UCSD-AML1 (cell line): ENCODE results near the gene NTRK1.
A peak's percentile ranks its signal among the peaks of the same experiment; 100 is the strongest.

Experiments
- DNase-seq: peaks from one replicate; lab custom pipeline; 2025; ENCODE audit not compliant: unreplicated experiment; lab: John Stamatoyannopoulos, UW

NTRK1 gene

DNA sequence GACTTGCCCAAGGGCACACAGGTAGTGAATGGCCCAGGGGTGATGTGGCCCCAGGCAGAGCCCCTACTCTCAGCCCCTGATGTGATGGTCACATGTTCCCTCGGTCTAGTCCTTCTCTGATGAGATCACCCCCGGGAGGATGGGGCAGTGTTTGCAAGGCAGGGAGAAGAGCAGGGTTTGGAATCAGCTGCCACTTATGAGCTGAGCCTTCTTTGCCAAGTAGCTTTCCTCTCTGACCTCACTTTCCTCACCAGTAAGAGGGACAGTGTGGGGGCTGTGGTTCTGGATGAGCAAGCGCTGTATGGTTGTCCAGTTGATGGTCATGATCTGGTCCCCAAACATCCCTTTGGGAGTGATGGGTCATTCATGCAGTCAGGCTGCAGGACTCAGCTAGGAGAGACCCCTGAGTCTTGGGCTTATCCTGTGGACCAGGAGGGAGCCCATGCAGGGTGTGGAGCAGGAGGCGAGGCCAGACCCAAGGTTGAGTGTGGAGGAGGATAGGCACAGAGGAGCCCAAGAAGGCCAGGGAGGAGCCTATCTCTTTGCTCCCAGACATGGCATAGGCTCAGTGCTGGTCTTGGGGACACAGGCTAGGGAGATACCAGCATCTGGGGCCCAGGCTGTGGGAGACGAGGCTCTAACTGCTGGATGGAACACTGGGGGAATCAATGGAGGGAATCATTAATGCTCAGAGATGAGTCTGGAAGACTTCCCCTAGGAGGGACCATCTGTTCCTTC, 16.9 kb downstream of the NTRK1 start:
- no peak for DNase-seq

DNA sequence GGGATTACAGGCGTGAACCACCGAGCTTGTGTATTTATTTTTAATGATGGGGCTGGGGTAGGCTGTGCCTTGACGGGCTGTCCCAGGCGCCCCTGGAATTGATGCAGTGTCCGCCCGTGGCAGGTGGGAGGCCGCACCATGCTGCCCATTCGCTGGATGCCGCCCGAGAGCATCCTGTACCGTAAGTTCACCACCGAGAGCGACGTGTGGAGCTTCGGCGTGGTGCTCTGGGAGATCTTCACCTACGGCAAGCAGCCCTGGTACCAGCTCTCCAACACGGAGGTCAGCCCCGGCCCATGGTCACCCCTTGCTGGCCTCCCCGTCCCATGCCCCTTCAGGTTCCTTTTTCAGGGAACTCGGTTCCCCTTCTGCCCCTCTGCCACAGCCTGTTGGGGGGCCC, 19.2 kb downstream of the NTRK1 start:
- DNase-seq = no peak

DNA sequence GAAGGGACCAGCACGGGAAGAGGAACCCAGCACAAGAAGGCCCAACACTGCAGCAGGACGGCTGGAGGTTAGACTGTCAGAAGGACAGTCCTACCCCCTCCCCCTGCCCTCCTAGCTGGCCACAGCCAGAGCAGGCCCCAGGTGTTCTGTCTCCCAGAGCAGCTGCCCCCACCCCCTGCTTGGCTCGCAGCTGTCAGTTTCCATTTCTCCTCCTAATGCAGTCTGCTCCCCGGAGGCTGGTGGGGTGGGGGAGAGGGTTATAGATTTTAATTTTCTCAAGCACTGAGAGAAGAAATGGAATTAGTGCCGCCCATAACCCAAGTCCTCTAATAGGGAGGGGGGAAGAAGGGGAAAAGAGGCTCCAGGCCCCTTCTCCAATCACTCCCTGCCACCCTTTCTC, 19.8 kb downstream of the NTRK1 start:
- no peak for DNase-seq

DNA sequence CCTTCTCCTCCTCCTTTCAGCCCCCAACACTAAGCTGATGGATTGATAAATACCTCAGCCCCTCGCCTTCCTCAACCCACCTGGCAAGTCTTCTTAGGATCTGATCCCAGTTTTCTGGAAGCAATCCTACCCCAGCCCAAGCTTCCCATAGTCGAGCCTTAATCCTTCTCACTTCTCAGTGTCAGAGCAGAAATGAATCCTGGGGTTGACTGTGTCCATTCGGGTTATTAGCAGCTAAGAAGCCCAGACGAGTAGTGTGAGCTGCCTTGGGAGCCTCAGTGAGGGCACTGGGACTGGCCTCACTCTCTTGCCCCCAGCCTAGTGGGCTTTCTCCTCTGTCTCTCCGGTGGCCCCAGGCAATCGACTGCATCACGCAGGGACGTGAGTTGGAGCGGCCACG, 20.4 kb downstream of the NTRK1 start:
- DNase-seq = no peak

DNA sequence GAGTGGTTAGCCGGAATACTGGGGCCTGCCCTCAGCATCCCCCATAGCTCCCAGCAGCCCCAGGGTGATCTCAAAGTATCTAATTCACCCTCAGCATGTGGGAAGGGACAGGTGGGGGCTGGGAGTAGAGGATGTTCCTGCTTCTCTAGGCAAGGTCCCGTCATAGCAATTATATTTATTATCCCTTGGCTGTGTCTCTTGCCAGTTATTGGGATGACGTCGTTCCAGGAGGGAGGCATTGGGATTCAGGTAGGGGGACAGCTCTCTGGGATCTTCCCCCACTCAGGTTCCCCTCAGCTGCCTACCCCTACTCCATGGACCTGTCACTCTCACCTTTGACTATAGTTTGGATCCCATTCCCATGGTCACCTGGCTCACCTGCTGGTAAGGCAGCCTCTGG, 21.0 kb downstream of the NTRK1 start:
- DNase-seq = no peak

DNA sequence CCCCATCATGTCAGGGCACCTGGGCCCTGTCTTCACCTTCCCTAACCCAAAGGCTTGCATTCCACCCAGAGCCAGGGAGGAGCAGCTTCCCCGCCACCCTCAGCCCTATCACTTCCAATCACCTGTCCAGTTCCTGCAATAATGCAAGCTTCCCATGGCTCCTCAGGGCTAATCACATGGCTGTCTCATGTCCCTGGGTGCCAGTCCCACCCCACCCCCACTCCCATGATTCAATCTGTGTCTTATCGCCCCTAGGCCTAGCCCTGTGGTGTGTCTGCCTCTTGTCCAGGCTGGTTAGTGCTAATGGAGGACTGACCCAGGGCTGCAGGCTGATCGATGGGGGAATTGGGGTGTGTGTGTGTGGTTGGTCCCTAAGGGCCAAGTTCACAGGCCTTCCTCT, 21.9 kb downstream of the NTRK1 start:
- no peak for DNase-seq

DNA sequence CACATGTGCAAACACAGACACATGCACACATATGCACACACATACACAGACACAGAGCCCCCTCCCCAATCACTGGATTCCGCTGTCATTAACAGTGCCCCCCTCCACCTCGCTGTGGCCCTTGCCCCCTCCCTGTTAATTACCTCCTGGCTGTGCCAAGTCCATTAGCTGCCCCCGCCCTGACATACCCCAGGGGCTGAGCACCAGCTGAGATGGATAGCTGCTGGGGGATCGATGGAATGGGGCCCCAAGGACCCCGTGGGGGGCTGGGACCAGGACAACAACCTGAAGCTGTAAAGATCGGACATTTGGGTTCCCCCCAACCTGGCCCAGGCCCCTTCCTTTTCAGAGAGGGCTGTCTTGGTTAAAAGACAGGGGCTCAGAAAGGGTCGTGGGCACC, 23.3 kb downstream of the NTRK1 start:
- no peak for DNase-seq

DNA sequence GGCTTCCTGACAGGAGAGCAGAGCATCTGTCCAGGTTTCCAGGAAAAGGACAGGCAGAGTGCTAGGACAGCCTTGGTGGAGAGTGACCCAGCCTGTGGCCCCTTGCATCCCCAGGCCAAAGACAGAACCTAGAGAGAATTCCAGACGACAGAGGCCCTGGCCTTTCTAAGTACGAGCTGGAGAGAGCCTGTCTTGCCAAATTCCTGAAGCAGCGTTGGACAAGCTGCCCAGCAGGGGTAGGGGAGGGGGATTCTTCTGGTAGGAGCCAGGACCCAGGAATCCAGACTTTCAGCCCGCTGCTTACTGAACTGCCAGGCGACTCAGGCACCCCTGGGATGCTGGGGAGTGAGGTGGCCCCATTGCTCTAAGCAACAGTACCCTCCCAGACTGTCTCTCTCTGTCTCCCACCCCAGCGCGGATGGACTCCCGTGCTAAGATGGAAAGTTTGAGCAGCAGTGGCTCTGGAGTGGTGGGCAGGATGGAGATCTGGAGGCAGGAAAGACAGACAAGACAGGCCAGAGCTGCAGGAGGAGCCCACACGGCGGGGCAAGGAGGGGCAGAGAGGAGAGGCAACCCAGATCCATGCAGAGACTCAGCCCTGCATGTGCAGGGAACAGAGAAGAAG, 24.0 kb downstream of the NTRK1 start:
- no peak for DNase-seq

DNA sequence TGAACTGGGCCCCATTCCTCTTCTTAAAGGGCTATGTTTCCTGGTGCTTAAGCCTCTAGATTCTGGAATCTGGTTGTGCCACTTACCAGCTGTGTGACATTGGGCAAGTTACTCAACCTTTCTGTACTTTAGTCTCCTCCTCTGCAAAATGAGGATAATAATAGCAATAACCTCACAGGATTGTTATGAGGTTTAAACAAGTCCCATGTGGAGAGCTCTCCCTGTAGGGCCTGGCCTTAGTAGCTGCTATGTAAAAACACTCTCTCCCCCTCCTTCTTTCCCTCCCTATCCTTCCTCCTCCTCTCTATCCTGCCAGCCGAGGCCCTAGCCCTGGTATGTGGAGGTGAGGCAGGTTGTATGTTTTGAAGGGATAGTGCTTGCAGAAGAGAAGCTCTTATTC, 24.6 kb downstream of the NTRK1 start:
- DNase-seq = no peak

DNA sequence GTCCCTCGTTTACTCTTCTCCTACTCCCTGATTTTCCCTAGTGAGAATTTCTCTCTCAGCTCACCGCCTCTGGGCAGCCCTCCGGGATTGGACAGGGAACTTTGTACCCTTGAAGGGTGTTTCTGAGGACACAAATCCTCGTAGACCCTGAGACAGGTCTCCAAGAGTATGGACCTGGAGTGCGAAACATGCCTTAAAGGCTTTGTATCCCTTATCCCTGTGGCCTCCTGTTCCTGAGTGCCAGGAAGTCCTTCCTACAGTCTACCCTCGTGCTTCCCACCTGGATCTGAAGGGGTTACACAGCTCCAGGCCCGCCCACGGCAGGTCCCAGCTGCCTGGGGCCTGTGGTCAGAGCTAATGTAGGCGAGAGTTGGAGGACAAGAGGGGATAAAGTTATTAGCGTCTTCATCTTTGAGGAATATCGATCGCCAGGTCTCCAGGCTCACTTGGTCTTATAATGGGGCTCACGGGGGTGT, 25.3 kb downstream of the NTRK1 start:
- no peak for DNase-seq

DNA sequence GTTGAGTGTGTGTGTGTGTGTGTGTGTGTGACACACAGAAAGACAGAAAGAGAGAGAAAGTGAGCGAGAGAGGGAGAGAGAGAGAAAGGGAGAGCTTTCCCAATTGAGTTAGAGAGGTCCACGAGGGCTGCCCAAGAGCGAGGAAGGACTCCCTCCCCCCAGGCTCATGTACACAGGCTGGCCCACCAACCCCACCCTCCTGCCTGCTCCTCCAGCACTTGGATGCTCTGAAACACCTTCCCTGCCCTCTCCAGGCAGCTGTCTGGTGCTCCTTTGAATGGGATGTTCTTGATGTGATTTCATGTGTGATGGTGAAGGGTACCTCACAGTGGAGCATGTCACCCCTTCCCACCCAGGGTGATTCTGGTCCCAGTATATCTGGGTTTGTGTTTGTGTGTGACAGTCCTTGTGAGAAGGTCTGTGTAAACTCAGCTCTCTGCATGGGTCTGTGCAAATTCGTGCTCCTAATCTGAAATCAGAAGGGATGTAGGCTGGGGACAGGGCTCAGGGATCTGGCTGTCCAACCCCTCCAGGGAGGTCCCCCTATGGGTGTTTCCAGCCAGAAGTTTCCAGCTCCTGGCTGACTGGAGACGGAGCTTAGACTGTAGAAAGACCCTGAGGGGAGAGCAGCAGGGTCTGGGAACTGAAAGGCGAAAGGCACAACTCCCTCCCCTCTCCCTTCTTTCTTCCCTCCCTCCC, 26.1 kb downstream of the NTRK1 start:
- peak; percentile 25 for DNase-seq

DNA sequence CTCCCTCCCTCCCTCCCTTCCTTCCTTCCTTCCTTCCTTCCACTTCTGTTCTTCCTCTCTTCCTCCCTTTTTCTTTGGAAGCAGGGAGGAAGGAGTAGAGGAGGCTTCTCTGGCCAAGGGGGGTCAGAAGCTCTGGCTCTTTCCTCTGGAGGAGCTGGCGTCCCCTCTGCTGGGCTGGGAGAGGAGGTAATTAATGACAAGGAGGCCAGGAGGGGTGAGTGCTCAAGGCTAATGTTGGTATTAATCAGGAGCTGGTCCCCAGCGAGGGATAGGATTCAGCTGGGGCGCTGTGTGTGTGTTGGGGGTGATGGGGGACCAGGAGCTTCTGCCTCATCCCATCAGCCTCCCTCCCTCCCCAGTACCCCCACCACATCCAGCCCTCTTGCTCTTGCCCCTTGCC, 26.7 kb downstream of the NTRK1 start:
- no peak for DNase-seq

DNA sequence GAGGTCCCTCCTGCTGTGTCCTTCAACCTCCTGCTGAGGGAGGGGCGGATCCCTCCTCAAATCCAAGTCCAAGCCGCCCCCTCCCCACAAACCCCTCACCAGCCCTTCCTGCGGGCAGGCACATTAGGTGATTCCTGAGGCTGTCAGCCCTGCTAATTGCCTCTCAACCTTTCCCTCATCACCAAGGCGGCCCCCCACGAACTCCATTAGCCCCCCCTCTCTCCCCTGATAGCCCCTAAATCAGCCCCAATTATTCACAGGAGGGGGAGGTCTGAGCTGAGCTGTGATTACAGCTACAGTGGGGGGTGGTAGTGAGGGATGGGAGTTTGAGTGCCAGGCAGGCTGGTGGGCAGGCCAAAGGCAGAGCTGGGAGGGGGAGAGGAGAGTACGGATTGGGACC, 27.1 kb downstream of the NTRK1 start:
- no peak for DNase-seq

DNA sequence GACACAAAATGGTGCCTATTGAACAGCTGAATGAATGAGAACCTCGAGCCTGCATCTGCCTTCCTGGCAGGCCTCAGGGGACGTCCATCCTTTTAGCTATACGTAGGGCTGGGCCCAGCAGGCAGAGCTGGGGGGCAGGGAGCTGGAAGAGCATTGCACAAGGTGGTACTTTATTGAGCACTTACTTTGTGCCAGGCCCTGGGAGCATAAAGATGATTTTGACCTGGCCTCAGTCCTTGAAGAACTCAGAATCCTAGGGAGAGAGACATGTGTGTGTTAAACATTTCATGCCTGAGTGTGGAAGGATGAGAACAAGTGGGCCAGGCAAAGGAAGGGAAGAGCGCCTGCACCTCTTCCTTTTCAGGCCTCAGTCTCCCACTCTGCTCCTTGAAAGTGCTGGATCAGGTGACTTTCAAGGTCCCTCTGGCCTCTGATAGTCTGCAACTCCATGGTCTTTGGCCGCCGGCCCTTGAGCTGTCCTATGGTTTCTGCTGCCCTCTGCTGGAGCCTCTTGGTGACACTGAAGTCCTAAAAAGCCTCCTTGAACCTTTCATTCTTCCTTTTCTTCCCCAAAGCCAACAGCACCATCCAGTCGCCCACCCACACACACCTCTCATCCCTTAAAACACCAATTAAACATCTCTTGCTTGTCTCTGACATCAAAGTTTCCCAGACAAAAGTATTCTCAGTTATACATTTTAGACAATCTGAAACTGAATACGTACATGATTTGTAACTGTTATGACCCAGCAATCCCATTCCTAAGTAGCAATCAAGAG, 29.3 kb downstream of the NTRK1 start:
- DNase-seq = peak; percentile 81

DNA sequence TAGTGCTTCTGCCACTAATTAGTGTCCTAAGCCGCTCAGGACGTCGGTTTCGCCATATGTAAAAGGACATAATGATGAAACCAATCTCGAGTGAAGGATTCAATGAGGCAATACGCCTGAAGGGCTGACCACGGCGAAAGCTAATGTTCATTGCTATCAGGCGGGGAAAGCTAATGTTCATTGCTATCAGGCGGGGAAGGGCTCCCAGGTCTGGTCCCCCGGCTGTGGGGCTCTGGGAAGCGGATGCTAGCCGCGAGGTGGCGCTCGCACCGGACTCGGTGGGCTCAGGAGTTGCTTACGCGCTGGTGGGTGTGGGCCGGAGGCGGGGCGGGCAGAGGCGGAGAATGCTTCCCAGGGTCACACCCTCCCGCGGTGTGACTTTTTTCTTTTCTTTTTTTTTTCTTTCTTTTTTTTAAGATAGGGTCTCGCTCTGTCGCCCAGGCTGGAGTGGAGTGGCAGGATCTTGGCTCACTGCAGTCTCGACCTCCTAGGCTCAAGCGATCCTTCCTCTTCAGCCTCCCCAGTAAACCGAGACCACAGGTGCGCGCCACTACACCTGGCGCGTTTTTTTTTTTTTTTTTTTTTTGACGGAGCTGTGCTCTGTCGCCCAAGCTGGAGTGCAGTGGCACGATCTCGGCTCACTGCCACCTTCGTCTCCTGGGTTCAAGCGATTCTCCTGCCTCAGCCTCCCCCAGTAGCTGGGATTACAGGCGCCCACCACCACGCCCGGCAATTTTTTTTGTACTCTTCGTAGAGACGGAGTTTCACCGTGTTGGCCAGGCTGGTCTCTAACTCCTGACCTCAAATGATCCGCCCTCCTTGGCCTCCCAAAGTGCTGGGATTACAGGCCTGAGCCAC, 31.8 kb downstream of the NTRK1 start:
- DNase-seq = peak; percentile 93

DNA sequence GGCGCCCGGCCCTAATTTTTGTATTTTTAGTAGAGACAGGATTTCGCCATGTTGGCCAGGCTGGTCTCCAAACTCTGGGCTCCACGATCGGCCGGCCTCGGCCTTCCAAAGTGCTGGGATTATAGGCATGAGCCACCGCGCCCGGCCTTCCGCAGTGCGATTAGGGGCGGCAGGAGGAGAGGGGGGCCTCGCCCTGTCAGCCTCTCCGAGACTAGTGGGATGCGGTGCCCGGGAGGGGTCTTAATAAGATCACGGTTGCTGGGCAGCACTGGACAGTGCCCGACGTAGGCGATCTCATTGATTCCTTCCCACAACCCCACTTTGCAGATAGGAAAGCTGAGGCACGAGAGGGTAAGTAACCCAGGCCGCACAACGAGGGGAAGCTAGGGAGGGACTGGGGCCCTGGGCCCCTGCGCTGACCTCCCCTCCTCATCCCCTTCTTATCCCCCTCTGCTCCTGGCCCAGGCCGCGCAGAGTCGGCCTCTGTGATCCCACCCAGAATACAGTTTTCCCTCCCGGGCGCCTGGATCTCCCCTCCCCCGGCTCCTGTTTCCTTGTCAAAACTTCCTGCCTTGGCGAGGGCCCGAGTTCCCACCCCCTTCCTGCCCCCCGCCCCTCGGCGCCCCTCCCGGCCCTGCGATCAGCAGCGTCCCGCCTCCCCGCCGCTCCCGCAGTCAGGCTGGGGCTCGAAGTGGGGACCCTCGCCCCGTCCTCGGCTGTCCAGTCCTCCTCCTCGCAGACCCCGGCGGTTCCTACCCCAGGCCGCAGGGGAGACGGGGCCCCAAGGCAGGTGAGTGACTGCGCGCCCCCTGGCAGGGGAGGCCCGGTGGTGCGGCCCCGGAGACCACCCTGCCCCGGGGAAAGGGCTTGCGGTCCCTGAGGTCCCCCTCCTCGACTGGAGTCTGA, 32.6 kb downstream of the NTRK1 start, which contains the start of gene PEAR1:
Gene PEAR1, plus strand, starts transcription at position 671 of the 906 bp plus-strand sequence. CDS start 10,209 bp downstream, outside the sequence.
- peak; percentile 63 for DNase-seq

DNA sequence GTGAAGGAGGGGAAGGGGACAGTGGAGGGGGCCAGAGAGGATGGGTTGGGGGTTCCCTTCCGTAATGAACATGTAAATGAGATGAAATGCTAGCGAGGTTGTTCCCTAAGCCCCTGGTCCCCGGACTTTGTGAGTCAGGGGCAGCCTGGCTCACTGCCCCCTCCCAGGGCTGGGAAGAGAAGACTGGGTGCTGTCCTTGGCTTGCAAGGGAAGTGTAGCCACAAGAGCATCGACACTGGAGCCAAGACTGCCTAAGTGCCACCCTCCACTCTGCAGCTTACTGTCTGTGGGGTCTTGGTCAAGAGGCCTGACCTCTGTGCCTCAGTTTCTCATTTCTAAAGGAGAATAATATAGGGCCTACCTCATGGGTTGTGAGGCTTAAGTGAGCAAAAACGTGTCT, 33.3 kb downstream of the NTRK1 start:
- DNase-seq = peak; percentile 34

DNA sequence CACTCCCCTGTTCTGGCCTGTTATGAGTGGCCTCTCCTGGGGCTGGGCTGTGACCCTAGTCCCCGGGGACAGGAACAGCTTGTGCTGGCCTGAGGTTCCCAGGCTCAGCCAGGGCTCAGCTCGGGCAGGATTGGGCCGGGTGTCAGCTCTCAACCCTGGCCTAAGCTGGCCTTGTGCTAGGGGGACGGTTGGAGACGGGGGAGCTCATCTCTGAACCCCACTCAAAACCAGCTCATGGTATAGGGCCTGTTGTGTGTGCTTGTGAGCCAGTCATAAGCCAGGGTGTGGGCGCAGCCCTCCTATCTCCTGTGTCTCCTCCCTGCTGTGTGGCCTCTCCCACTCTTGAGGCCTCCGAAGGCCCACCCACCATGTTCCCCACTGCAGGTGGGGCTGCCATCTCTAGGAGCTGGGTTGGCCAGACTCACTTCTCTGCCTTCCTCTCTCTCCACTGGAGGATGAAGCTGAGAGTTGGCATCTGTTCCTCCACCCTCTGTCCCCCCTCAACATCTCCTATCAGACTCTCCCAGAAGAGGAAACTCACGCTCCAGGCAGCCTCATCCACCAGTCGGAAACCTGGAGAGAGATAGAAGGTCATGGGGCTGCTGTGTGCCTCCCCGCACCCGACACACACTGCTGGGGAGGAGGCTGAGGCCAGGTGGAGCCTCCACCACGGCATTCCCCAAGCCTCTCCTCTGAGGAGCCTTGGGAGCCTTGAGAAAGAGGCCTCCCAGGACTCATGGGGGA, 34.2 kb downstream of the NTRK1 start:
- peak; percentile 54 for DNase-seq

DNA sequence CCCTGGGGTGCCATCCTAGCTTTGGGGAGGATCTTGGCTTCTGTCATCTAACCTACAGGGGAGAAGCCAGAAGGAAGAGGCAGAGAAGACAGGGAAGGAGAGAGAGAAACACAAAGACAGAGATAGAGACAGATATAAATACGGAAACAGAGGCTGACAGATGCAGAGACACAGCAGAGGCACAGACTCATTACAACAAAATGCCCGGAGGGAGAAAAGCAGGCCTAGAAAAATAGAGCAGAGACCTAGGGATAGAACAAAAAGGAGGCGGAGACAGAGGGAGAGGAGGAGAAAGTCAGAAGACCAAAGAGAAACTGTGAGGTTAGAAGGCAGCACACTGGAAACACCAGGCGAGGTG, 34.8 kb downstream of the NTRK1 start:
- DNase-seq = no peak
